Measurements from ENCODE around the gene MAGOH.
"Not testable (repeated sequence)": the region's sequence is repeated elsewhere in the genome, so short reads cannot be mapped to it uniquely, and the experiment has no call there.

DNA sequence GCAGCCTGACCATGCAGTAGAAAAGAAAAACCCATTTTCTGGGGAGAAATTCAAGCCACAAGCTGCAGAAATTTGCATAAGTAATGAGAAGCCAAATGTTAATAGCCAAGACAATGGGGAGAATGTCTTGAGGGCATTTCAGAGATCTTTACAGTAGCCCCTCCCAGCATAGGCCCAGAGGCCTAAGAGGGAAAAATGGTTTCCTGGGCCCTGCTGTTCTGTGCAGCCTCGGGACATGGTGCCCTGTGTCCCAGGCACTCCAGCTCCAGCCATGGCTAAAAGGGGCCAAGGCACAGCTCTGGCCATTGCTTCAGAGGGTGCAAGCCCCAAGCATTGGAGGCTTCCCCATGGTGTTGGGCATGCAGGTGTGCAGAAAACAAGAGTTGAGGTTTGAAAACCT, 32.8 kb downstream of the MAGOH start:
- TF ChIP-seq, protein P1, sequence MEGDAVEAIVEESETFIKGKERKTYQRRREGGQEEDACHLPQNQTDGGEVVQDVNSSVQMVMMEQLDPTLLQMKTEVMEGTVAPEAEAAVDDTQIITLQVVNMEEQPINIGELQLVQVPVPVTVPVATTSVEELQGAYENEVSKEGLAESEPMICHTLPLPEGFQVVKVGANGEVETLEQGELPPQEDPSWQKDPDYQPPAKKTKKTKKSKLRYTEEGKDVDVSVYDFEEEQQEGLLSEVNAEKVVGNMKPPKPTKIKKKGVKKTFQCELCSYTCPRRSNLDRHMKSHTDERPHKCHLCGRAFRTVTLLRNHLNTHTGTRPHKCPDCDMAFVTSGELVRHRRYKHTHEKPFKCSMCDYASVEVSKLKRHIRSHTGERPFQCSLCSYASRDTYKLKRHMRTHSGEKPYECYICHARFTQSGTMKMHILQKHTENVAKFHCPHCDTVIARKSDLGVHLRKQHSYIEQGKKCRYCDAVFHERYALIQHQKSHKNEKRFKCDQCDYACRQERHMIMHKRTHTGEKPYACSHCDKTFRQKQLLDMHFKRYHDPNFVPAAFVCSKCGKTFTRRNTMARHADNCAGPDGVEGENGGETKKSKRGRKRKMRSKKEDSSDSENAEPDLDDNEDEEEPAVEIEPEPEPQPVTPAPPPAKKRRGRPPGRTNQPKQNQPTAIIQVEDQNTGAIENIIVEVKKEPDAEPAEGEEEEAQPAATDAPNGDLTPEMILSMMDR (IDR thresholded peaks at IDR 0.05), result not testable (repeated sequence)
- TF ChIP-seq POLR2A (IDR thresholded peaks at IDR 0.05), result not testable (repeated sequence)
